ENCODE measurements around the gene AFAP1L1.

- TF ChIP-seq CTCF (conservative IDR thresholded peaks at IDR 0.05; ENCODE audit: low read length), result no peak
- TF ChIP-seq EZH2phosphoT487 (IDR thresholded peaks at IDR 0.05; ENCODE audit: borderline replicate concordance, low read depth, low read length), result no peak
Measured at GRCh38 chr5:149376711-149377447, 105.2 kb downstream of the AFAP1L1 start.

All from OCI-LY7 (cell line).